ENCODE measurements around the gene GP5.

- TF ChIP-seq EZH2 (IDR thresholded peaks at IDR 0.05; ENCODE audit: insufficient read depth, poor library complexity, severe bottlenecking): no peak
- no peak for TF ChIP-seq EZH2phosphoT487 (IDR thresholded peaks at IDR 0.05; ENCODE audit: insufficient read depth, low read depth)
Measured at GRCh38 chr3:194387926-194388418, 11.1 kb downstream of the GP5 start.

All from GM23248 (cell line).